DOHH2 (cell line): Measurements from ENCODE around the gene ZNF79.

Experiments
- CTCF ChIP-seq: fragments of 200-600 bp; sonication (generic); IDR thresholded peaks from one replicate; pipeline ENCODE4 v1.5.1; 2014; ENCODE audit warnings: antibody characterized with exemption, mild to moderate bottlenecking, low read depth, low read length; ENCODE audit not compliant: poor library complexity, severe bottlenecking
- EZH2phosphoT487 ChIP-seq: fragments of 200-600 bp; sonication (generic); IDR thresholded peaks from 2 replicates; pipeline ENCODE4 v1.6.1; 2017; ENCODE audit warnings: borderline replicate concordance, mild to moderate bottlenecking, antibody characterized with exemption, low read length, moderate library complexity, mixed read lengths

GRCh38 chr9:127473932-127474331 is 49.8 kb downstream of the ZNF79 start:
- TF ChIP-seq CTCF (no peak), EZH2phosphoT487 (no peak)
